MM.1S (cell line): ENCODE results near the gene TMEM131.

Source experiments
- EZH2 ChIP-seq: fragments of 300-600 bp; sonication (generic); optimal IDR thresholded peaks from 2 replicates; pipeline ENCODE3; 2017; ENCODE audit warnings: low read depth, mild to moderate bottlenecking, antibody characterized with exemption, low read length, mixed read lengths
- TF ChIP-seq, protein P1 (sequence below): fragments of 300-600 bp; sonication (generic); IDR thresholded peaks from 2 replicates; pipeline ENCODE4 v1.5.1; 2016; ENCODE audit warnings: antibody characterized with exemption, low read length, mixed read lengths

DNA sequence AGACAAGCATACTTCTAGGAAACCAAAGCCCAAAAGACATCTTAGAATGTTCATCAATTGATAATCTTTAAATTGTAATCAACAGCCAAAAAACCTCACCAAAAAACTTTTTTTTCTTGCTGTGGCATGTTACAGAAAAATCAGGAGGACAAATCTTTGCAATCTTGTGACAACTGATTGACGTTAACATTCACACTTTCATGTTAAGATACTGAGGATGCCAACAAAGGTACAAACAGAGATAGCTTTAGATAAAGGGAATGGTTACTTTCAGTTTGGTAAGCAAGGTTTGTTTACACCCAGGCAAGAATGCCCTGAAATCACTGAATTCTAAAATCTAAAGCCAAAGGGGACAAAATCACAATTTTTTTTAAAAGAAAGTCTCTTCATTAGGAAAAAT is 190.0 kb downstream of the TMEM131 start:
- TF ChIP-seq, protein P1, sequence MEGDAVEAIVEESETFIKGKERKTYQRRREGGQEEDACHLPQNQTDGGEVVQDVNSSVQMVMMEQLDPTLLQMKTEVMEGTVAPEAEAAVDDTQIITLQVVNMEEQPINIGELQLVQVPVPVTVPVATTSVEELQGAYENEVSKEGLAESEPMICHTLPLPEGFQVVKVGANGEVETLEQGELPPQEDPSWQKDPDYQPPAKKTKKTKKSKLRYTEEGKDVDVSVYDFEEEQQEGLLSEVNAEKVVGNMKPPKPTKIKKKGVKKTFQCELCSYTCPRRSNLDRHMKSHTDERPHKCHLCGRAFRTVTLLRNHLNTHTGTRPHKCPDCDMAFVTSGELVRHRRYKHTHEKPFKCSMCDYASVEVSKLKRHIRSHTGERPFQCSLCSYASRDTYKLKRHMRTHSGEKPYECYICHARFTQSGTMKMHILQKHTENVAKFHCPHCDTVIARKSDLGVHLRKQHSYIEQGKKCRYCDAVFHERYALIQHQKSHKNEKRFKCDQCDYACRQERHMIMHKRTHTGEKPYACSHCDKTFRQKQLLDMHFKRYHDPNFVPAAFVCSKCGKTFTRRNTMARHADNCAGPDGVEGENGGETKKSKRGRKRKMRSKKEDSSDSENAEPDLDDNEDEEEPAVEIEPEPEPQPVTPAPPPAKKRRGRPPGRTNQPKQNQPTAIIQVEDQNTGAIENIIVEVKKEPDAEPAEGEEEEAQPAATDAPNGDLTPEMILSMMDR = no peak
- no peak for TF ChIP-seq EZH2
